NB4 (cell line): ENCODE measurements around the gene ACSM2B.

Source experiments
- CTCF ChIP-seq: IDR thresholded peaks from one replicate; pipeline ENCODE4 v1.5.1; 2012; ENCODE audit warnings: low read depth, low read length
- POLR2A ChIP-seq: IDR thresholded peaks from 2 replicates; pipeline ENCODE4 v1.6.1; 2011; ENCODE audit warnings: mild to moderate bottlenecking; ENCODE audit not compliant: insufficient read length; ENCODE audit errors: extremely low read depth

GRCh38 chr16:20611350-20611902, 35.3 kb upstream of the ACSM2B start:
- no peak for TF ChIP-seq POLR2A
- no peak for TF ChIP-seq CTCF
